ENCODE results near the gene LPO.

LPO gene

DNA sequence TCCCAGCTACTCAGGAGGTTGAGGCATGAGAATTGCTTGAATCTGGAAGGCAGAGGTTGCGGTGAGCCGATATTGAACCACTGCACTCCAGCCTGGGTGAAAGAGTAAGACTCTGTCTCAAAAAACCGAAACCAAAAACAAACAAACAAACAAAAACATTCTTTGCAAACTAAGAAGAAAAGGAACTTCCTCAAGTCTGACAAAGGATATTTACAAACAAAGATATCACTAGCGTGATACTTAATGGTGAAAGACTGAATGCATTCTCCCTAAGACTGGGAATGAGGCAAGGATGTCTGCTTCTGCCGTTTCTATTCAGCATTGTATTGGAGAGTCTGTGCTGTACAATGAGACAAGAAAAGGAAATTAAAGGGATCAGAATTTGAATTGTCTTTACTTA lies 52.9 kb downstream of the LPO start:
- TF ChIP-seq, protein P1, sequence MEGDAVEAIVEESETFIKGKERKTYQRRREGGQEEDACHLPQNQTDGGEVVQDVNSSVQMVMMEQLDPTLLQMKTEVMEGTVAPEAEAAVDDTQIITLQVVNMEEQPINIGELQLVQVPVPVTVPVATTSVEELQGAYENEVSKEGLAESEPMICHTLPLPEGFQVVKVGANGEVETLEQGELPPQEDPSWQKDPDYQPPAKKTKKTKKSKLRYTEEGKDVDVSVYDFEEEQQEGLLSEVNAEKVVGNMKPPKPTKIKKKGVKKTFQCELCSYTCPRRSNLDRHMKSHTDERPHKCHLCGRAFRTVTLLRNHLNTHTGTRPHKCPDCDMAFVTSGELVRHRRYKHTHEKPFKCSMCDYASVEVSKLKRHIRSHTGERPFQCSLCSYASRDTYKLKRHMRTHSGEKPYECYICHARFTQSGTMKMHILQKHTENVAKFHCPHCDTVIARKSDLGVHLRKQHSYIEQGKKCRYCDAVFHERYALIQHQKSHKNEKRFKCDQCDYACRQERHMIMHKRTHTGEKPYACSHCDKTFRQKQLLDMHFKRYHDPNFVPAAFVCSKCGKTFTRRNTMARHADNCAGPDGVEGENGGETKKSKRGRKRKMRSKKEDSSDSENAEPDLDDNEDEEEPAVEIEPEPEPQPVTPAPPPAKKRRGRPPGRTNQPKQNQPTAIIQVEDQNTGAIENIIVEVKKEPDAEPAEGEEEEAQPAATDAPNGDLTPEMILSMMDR (IDR thresholded peaks at IDR 0.05; ENCODE audit: borderline replicate concordance, insufficient read depth, low read depth, low read length), result no peak
- H3K4me3 ChIP-seq (ENCODE audit: low read depth, low read length), result no peak overlapping the region

DNA sequence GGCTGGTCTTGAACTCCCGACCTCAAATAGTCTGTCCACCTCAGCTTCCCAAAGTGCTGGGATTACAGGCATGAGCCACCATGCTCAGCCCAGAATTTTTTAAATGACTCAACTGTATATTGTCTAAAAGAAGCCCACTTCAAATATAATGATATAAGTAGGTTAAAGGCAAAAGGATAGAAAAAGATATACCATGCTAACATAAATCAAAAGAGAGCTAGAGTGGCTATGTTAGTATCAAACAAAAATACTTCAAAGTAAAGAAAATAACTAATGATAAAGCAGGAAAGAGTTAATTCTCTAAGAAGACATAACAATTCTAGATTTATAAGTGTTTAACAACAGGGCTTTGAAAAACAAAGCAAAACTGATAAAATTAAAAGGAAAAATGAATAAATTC lies 55.6 kb downstream of the LPO start:
- no peak overlapping the region for H3K4me3 ChIP-seq (ENCODE audit: low read depth, low read length)
- TF ChIP-seq, protein P1 (IDR thresholded peaks at IDR 0.05; ENCODE audit: borderline replicate concordance, insufficient read depth, low read depth, low read length), result no peak

DNA sequence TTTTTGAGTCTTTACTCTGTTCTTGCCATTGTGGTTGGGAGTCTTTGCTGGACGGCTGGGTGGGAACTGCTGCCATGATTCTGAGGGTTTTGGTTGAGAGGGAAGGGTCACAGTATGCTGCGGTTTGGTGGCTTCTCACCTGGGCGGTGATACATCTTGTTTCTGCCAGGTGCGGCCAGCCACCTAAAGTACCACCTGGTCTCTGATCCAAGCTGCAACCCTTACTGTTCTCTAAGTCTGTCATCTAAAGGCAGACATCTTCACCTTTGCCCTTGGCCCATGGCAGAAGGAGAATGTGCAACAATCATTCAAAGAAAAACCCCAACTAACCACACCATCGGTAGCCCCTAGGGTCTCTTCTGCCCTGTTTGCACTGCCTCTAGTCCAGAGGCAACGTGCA lies 62.0 kb downstream of the LPO start:
- TF ChIP-seq, protein P1 (IDR thresholded peaks at IDR 0.05; ENCODE audit: borderline replicate concordance, insufficient read depth, low read depth, low read length), result no peak
- no peak overlapping the region for H3K4me3 ChIP-seq (ENCODE audit: low read depth, low read length)

DNA sequence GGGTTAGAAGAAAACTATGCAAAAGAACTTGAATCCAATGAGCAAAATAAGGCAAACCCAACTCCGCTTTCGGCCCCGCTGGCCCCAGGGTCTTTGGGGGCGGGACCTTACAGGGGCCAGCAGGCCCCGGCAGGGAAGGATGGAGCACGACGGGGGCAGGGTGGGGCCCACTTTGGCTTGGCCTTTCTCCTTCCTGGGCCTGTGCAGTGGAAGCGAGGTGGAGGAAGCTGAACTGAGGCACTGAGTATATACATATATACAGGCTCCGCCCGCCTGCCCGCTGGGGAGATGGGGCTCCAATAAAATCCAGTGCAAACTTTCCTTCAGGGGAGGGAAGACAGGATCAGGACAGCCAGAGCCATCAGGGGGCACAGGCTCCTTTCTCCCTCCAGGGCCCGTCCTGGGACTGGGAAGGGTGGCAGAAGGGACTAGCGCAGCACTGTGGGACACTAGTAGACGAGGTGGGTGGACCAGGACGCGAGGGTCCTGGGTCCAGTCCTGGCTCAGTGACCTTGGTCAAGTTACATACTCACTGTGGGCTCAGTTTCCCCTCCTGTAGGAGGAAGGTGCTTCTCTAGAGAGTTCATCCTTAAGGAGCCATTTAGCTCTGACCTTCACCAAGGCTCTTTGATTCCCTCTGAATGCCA lies 63.2 kb downstream of the LPO start:
- no peak overlapping the region for H3K4me3 ChIP-seq (ENCODE audit: low read depth, low read length)
- TF ChIP-seq, protein P1 (IDR thresholded peaks at IDR 0.05; ENCODE audit: borderline replicate concordance, insufficient read depth, low read depth, low read length), result no peak

DNA sequence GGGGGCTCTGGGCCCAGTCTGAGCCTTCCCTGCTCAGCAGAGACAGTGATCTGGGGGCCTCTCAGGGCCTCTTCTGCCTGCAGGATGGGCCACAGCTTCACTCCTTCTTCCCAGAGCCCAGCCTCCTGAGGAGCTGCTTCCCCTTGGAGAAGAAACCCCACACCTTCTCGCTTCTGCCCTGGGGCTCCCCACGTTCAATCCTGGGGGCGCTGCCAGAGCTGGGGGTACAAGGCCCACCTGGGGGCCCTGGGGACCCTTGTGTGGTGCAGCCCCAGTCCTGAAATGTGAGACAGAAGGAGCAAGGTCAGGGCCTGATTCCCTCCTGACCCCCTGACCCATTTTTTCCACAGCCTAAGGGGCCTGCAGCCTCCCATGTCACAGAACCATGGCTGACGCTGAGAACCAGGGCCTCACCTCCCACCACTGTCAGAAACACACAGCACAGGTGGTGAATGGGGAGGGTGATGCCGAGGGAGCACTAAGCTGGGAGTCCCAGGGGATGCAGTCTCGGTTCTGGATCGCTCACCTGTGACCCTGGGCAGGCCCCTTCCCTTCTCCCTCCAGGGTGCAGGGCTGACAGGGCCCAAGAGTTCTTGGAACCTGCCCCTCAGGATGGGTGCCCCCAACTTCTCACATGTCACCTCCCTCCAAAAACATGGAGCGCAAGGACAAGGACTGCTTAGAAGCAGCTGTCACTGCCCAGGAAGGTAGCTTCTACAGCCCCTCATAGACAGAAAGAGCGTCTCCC lies 64.0 kb downstream of the LPO start:
- H3K4me3 ChIP-seq (ENCODE audit: low read depth, low read length), result no peak overlapping the region
- TF ChIP-seq, protein P1 (IDR thresholded peaks at IDR 0.05; ENCODE audit: borderline replicate concordance, insufficient read depth, low read depth, low read length), result no peak

DNA sequence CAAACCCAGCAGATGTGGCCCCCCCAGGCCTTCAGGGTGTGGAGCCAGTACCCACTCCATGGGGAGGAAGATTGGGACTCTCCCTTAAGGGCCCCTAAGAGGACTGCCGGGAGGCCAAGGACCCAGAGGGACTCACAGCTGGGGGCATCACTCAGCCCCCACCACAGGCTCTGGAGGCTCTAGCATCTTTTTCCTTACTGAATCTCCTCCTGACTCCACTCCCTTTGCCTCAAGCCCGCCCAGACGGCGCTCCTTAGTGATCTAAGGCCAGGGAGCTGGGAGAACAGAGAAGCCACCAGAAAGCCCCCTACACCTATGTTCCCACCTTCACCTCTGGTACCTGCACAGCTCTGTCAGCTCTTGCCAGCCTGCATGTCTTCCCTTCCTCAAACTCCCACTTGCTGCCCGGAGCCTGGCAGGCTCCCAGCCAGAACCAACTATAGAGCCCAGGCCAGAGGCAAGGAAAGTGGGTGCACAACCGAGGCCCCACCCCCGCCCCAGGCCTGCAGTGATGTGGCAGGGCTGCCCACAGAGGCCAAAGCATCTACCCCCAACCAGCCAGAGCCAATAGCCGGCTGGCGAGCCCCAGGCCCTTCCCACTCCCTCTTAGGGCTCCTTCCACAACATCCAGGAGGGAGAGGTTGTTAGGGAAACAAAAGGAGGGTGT lies 64.7 kb downstream of the LPO start:
- H3K4me3 ChIP-seq (ENCODE audit: low read depth, low read length), result no peak overlapping the region
- TF ChIP-seq, protein P1 (IDR thresholded peaks at IDR 0.05; ENCODE audit: borderline replicate concordance, insufficient read depth, low read depth, low read length), result no peak
